SH-SY5Y (cell line): ENCODE results near the gene ZBTB16.

Source experiments
- GATA2 ChIP-seq: IDR thresholded peaks from 2 replicates; pipeline ENCODE4 v1.6.1; 2011; ENCODE audit warnings: mild to moderate bottlenecking, low read depth, low read length
- GATA3 ChIP-seq: IDR thresholded peaks from 2 replicates; pipeline ENCODE4 v1.6.1; 2011; ENCODE audit warnings: low read depth, mild to moderate bottlenecking, low read length, moderate library complexity

- TF ChIP-seq GATA2: no peak
- TF ChIP-seq GATA3: no peak
These were observed 11.1 kb downstream of the ZBTB16 start for GRCh38 chr11:114070464-114071139.
